D721Med (cell line): Measurements from ENCODE around the gene CCDC93.

ENCODE experiments used
- DNase-seq: peaks from one replicate; pipeline ENCODE4 v3.0.0; 2011; ENCODE audit warnings: low spot score; ENCODE audit not compliant: insufficient read length
- FAIRE-seq: peaks from 2 replicates; lab custom pipeline; 2011; peaks lifted over from hg19 to GRCh38; lab: Jason Lieb, UNC
- TF ChIP-seq, protein P1 (sequence below): IDR thresholded peaks from 2 replicates; pipeline ENCODE4 v1.5.1; 2012; ENCODE audit warnings: mild to moderate bottlenecking, control low read depth; ENCODE audit not compliant: insufficient read depth; ENCODE audit errors: missing control alignments

Gene CCDC93

DNA sequence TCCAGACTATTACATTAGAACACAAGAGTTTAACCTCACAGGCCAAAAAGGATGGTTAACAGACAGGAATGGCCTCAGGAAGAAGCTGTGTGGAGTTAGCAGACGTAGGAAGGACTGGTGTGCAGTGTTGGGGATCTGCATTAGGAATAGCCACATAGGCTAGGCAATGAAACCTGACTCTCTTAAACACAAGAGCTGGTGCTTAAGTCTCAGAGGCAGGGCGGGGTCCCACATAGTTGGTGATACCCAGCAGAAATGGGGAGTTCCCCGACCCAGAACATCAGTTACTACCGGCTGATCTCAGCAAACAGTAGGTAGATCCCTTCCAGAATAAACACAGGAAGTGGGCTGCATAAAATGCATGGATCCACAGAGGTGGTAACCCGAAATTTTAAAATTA is 64.1 kb downstream of the CCDC93 start:
- TF ChIP-seq, protein P1, sequence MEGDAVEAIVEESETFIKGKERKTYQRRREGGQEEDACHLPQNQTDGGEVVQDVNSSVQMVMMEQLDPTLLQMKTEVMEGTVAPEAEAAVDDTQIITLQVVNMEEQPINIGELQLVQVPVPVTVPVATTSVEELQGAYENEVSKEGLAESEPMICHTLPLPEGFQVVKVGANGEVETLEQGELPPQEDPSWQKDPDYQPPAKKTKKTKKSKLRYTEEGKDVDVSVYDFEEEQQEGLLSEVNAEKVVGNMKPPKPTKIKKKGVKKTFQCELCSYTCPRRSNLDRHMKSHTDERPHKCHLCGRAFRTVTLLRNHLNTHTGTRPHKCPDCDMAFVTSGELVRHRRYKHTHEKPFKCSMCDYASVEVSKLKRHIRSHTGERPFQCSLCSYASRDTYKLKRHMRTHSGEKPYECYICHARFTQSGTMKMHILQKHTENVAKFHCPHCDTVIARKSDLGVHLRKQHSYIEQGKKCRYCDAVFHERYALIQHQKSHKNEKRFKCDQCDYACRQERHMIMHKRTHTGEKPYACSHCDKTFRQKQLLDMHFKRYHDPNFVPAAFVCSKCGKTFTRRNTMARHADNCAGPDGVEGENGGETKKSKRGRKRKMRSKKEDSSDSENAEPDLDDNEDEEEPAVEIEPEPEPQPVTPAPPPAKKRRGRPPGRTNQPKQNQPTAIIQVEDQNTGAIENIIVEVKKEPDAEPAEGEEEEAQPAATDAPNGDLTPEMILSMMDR, result no peak
- FAIRE-seq (no peak), DNase-seq (no peak)

DNA sequence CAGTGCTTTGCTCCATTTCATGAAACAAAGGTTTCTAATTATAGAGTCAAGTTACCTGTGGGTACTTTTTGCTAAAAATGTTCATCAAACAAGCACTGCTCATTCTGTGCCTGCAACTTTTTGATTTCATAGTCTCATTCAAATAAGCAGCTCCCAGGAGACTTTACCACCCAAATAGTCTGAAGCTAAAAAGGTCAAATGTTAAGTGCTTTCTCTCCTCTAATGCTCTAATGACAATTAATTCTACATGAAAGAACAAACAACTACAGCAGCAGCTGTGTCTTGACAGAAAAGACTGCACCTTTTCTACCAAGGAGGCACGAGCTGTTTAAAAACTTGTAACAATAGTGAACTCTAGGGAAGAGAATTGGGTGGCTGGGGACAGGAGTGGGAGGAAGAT is 65.3 kb downstream of the CCDC93 start:
- DNase-seq (no peak), FAIRE-seq (no peak)
- TF ChIP-seq, protein P1, result no peak

DNA sequence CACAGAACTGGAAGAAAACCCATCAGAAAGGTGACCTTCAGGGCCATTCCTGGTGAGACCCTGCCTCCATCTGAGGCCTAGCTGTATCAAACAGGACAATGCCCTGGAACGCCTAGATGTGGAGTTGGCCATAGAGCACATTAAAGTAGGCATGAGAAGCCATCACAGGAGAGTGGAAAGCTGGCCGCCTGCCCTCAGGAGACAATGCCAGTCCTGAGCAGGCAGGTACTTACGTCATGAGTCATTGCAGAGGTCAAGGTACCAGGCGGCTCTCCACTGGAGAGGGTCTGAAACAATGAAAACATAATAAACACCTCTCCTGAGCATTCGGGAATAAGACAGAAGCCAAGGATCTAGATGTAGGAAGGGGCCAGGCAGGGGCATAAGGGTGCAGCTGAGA is 68.6 kb downstream of the CCDC93 start:
- FAIRE-seq (no peak), DNase-seq (no peak)
- TF ChIP-seq, protein P1, result no peak

DNA sequence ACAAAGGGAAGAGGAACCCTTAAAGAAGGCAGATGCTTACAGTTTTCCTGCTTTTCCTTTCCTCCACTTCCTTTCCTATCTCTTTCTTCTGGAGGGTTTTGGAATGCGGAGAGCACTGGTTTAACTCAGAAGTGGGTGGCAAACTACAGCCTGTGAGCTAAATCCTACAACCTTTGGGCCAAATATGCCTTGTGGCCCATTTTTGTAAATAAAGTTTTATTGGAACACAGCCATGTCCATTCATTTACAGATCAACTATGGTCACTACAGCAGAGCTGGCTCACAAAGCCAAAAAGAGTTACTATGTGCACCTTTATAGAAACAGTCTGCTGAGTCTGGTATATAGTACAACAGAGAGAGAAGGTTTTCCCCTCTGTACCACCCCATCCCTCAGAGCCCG is 69.1 kb downstream of the CCDC93 start:
- FAIRE-seq (no peak), DNase-seq (no peak)
- TF ChIP-seq, protein P1, result no peak

DNA sequence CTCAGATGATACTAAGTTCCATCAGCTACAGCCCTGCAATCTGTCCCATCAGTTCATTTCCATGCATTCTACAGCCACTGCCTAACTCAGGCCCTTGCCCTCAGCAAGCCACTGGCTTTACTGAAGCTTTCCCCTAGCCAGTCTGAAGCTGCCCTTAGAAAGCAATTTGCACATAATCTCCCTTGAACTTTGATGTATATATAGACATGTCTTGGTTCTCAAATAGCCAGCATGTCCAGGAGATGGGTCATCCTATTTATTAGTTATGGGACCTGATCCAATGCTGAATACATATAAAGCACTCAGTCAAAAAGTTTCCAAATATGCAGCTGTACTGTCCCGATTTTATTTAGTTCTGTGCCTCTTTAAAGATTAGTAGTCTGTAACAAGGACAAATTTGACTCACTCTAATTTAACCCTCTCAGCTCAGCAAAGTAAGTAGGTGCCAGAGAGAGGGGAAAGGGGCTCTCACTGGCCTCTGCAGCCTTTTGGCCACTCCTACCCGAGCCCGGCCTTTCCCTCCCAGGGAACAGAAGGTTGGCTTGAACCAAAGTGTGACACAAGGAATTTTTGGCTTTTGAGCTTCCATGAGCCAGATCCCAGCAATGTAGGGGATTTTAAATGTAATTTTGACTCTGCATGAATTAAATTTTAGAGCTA is 70.7 kb downstream of the CCDC93 start:
- TF ChIP-seq, protein P1, result no peak
- no peak for FAIRE-seq
- DNase-seq, result no peak

DNA sequence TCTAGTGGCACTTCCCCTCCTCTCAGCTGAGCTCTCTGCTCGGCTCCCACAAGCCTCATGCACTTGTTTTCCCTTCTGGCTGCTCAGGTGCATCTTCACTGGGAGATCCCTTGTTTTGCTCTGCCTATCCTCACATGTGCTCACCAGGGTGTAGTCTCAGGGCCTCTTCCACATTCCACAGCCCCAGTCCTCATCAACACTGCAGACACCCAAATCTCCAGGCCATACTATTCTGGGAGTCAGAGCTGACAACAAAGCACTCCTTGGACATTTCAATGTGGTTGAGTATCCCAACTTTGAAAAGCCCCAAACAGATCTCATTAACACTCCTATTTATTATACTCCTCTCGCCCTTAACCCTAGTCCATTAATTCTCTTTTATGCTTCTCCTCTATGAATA is 71.3 kb downstream of the CCDC93 start:
- TF ChIP-seq, protein P1, result no peak
- DNase-seq (no peak), FAIRE-seq (no peak)

DNA sequence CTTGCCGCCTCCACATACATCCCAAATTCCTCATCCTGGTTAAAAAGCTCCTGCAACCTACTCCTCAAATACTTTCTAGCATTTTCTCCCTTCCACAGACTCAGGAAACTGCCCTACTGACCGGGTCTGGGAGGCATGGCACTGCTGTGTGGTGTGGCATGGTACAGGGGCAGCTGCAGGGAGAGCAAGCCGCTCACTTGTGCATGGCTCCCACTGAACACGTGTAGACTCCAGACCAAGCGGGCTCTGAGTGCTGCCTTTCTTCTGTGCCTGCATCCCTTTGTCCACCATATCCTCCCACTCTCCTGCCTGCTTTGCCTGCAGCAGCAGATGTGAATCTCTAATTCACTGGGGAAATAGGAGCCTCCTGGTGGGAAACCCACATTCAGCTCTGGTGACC is 72.2 kb downstream of the CCDC93 start:
- FAIRE-seq, result no peak
- no peak for DNase-seq
- TF ChIP-seq, protein P1, result no peak
